Pulmonary artery endothelial cell (primary cell): ENCODE measurements around the gene NPC1. TPM values are rescaled to one million over a fixed set of nuclear protein-coding genes. Genes with fewer than 3 reads are reported as not detected.
"Not testable (repeated sequence)": the region's sequence is repeated elsewhere in the genome, so short reads cannot be mapped to it uniquely, and the experiment has no call there.

Experiments used
- DNase-seq: peaks from one replicate; pipeline ENCODE4 v3.0.0-alpha.2; 2011; ENCODE audit warnings: low read depth, low spot score
- total RNA-seq: library from RNA; depleted of rRNA; stranded (reverse); fragments of >200 nt; gene quantifications from 2 replicates; pipeline ENCODE4 v1.2.3, GENCODE V29; 2014

NPC1 gene
- total RNA-seq, 1 donor from 2014 or later: 26.5 TPM

DNA sequence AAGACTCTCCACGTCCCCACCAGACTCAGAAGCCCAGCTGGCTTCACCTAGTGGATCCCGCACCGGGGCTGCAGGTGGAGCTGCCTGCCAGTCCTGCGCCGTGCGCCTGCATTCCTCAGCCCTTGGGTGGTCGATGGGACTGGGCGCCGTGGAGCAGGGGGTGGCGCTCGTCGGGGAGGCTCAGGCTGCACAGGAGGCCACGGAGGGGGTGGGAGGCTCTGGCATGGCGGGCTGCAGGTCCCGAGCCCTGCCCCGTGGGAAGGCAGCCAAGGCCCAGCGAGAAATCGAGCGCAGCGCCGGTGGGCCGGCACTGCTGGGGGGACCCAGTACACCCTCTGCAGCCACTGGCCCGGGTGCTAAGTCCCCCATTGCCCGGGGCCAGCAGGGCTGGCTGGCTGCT is 8.8 kb downstream of the NPC1 start:
- not testable (repeated sequence) for DNase-seq

DNA sequence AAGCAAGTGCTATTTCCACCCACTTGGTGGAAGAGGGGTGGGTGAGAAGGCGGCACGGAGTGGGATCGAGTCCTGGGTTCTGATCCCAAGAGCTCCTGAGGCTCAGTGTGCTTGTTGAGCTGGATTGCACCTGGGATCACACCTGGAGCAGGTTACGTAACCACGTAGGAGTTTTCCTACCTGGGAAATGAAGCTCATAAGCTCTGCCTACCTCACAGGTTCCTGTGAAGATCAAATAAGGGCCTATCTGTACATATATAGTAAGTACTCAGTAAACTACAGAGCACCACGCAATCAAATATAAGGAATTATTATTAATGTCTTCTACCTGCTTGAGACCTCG is 11.0 kb downstream of the NPC1 start:
- no peak for DNase-seq

DNA sequence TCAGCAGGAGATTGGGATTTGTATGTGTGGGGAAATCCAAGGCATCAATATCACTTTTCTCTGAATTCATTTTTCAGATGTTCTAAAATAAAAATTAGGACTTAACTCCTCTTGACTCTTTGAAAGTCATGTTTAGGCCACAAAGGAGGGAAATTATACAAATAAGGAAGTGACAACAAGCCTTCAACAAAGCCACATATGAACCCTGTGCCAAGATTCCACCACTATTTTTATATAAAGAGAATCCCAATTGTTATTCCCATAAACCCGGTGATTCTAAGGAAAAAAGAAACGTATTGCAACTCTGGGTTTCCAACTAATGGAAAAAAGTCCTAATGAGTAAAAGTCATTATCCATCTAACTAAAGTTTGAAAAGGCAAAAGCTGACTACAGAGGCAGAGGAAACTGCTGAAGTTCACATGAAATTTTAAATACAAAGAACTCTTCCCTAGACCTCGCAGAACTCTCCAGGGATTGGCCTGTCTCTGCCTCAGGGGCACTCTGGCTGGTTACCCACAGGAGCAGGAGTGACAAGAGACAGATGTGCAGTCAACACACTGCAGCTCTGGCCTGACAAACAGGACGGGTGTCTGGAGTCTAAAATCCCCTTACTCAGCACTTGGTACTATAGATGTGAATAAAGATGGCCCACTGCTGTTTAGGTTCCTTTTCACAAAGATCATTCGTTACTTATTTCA is 11.5 kb downstream of the NPC1 start:
- DNase-seq: no peak

DNA sequence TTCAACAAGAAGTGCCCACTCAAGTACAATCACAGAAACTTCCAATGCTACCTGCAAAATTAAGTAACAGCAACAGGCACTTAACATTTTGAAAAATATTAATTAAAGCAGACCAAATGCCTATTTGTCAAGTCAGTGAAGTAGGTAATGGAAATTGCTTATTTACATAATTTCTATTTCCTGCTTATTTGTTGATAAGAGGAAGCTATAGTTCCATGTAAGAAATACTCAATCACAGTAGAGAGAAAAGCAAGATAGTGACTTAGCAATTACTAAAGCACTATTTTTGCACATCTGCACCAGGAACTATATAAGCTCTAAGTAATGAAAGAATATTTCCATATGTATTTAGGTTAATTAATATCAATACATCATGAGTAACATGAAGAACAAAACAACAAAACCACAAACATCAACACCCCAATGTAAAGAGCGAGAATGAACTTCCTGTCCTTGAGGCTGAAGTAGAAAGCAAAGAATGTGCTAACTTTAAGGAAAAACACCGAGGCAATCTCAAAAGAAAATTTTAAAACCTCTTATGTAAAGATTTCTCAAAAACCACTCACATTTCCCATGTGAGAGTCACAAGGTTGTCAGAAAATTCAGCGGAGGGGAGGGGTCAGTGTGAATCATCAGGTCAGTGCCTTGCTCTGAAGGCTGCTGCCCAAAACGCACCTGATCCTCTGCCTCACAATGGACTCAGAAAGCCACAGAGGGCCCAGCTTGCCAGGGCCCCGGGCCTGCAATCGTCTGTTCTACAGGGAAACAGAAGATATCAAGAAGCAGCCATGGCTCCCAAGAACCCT is 12.5 kb downstream of the NPC1 start:
- no peak for DNase-seq

DNA sequence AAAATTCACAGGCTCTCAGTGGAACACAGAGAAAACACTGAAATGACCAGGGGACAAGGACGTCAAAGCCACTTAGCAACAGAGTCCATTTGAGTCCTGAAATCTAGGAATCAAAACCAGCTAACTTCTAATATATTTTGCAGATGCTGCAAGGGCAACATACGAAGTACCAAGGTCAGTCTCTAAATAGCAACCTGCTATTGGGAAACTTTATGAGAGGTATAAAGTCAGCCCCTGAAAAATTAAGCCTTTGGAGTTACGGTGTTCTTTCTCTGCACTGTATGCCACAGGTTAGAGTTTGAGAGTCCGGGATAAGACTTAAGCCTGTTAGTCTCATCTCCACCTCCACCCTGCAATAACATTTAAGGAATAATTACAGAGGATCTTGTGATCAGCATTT is 13.3 kb downstream of the NPC1 start:
- no peak for DNase-seq

DNA sequence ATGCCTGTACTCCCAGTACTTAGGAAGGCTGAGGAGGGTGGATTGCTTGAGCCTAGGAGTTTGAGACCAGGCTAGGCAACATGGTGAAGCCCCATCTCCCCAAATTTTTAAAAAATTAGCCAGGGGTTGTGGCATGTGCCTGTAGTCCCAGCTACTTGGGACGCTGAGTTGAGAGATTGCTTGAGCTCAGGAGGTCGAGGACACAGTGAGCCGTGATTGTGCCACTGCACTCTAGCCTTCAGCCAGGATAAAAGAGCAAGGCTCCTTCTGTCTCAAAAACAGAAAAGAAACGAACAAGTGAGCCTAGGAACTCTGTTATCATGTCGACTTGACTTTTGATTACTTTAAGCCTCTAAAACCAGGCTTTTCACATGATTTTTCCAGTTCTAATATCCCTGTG is 13.7 kb downstream of the NPC1 start:
- DNase-seq: no peak

DNA sequence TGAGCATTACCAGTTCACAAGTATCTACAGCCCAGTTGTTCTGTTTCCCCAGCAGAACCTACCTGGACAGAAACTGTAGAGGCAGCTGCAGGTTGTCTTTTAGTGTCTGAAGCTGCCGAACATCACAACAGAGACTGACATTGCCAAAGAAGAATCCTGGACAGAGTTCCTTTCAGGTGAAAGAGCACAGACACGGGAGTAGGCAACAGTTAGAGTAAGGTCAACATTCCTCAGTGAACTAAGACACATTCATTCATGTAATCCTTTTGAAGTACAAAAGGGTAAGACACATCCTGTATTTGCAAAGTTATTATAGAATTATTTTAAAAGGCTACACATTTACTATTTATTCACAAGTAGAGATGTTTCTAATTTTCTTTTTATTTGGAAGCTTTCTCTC is 14.3 kb downstream of the NPC1 start:
- no peak for DNase-seq

DNA sequence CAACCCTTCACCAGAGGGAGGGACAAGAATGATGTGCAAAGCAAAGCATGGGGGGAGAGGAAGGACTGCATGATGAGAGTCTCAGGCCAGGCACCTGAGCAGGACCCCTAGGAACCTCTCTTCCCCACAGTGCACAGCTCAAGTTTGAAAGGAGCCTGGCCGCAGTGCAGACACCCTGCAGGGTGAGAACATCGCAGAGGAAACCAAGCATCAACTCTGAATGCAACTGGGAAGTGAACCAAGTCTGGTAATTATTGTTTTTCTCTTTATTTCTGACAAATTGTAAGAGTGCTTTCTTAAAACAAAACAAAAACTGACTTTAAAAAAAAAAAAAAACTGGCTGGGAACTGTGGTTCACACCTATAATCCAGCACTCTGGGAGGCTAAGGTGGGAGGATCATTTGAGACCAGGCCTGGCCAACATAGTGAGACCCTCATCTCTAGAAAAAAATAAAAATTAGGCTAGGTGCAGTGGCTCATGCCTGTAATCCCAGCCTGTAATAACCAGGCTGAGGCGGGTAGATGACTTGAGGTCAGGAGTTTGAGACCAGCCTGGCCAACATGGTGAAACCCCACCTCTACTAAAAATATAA is 15.3 kb downstream of the NPC1 start:
- no peak for DNase-seq

DNA sequence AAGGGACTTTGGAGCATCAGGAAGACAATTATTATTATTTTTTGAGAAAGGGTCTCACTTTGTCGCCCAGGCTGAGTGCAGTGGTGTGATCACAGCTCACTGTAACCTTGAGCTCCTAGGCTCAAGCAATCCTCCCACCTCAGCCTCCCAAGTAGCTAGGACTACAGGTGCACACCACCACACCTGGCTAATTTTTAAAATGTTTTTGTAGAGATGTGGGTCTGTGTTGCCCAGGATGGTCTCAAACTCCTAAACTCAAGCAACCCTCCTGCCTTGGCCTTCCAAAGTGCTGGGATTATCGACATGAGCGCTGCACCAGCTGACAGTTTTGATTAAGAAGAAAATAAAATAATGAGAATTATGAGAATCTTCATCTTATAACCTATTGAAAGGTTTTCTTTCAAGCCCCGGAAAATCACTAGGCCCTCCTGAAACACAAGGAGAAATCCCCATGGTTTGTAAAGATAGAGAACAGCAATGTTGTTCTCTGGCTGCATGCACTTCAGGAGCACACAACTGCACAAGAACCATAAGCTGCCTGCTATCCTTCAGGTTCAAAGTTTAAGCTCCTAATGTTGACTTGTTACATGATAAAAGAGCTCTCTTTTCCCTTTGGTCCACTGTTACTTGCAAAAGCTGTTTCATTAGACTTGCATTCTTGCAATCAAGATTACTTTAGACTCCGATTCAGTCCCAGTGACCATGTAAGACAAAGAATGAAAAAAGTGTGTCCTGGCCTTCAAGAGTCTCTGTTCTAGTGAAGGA is 16.8 kb downstream of the NPC1 start:
- no peak for DNase-seq

DNA sequence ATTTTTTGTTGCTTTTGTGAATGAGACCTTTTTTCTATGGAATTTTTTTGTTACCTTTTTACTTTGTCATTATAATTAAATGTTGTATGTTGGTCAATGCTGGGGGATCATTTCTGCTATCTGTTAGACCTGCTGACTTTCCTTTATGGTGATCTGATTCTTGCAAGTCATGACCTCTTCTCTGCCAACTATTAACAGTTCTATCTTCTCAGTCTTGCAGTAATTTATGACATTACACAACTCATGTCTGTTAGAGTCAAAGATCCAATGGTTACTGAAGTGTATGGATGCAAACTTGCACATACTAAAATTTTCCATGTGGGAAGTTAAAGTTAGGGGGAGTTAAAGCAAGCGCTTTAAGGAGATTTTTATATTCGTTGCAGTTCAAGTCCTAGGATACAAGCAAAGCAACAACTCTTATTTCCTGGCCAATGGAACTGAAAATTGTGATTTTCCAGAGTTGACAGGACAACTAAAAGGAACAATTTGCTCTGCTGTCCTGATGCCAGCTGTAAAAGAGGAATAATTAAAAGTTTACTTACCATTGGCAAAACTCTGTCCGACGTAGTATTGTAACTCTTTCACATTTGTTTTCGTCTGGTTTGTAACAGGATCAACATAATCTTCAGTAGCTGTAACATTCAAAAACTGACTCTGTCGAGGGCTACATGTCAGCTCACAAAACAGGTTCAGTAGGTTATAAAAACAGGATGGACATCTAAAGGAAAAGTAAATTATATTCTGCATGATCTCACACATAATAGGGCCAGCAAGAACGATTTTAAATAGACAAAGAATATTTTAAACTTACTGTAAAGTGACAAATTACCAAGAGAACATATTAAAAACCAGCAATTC is 17.8 kb downstream of the NPC1 start:
- DNase-seq: no peak

DNA sequence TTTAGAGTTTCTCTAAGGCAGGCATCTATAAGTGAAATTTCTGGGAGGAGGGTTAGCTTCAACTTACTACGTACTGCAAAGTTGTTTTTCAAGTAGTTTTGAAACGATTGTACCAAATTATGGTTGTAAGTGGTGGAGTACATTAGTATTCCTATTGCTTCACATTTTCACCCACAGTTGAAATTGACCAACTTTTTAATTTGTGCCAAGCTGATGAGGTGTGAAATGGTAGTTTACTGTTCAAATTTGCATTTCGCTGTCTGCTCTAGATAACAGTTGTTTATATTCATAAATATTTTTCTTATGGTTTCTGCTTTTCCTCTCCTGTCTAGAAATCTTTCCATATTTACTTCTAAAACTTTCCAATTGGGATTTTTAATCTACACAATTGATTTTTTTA is 18.6 kb downstream of the NPC1 start:
- no peak for DNase-seq

DNA sequence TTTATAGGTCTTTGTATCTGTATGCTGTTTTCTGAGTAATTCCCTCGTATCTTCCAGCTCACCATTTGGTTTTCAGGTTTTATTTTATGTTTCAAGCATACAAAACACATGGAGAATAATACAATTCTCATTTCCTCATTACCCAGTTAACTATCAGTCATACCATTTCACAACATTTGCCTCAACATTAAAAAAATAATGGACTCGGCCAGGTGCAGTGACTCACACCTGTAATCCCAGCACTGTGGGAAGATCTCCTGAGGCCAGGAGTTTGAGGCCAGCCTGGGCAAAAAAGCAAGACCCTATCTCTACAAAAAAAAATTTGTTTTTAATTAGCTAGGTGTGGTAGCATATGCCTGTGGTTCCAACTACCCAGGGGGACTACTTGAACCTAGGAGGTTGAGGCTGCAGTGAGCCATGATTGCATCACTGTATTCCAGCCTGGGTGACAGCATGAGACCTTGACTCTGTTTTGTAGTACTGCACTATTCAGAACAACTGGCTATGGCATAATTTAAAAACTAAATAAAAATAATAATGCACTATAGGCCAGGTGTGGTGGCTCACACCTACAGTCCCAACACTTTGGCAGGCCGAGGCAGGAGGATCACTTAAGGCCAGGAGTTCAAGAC is 20.3 kb downstream of the NPC1 start:
- no peak for DNase-seq

DNA sequence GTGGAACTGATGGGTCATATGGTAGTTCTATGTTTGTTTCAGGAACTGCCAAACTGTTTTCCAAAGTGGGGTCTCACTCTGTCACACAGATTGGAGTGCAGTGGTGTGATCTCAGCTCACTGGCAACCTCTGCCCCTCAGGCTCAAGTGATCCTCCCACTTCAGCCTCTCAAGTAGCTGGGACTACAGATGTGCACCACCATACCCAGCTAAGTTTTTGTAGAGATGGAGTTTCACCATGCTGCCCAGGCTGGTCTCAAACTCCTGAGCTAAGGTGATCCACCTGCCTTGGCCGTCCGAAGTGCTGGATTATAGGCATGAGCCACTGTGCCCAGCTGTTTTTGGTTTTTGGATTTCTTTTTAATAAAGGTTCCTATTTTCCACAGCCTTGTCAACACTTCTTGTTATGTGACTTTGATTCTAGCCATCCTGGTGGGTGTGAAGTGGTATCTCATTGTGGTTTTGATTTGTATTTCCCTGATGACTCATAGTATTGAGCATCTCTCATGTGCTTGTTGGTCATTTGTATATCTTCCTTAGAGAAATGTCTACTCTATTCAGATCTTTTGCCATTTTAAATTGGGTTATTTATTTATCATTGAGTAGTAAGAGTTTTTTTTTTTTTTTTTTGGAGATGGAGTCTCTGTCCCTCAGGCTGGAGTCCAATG is 22.8 kb downstream of the NPC1 start:
- DNase-seq: no peak

DNA sequence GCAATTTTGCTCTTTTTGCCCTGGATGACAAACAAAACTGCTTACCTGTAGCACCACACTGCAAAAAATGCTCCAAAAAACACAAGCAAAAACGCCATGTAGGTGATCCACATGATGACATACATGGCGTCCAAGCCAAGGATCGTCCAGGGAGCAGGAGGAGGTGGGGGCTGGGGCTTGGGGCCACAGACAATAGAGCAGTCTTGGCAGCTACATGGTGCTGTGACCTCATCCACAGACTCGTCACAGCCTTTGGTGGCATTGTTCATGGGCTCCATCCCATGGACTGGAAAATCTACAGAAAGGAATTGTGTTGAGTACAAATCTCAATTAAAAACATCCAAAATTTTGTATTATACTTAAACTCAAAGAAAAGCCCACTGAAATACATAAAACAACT is 26.1 kb downstream of the NPC1 start:
- DNase-seq: no peak

DNA sequence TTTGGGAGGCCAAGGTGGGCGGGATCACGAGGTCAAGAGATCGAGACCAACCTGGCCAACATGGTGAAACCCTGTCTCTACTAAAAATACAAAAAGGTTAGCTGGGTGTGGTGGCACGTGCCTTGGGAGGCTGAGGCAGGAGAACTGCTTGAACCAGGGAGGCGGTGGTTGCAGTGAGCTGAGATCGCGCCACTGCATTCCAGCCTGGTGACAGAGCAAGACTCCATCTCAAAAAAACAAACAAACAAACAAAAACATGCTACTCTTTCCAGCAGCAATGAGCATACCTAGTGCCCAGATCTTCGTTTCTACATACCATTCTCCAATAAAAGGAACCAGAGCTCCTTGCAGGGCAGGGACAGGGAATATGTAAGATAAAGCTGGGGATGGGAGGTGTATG is 28.8 kb downstream of the NPC1 start:
- not testable (repeated sequence) for DNase-seq

DNA sequence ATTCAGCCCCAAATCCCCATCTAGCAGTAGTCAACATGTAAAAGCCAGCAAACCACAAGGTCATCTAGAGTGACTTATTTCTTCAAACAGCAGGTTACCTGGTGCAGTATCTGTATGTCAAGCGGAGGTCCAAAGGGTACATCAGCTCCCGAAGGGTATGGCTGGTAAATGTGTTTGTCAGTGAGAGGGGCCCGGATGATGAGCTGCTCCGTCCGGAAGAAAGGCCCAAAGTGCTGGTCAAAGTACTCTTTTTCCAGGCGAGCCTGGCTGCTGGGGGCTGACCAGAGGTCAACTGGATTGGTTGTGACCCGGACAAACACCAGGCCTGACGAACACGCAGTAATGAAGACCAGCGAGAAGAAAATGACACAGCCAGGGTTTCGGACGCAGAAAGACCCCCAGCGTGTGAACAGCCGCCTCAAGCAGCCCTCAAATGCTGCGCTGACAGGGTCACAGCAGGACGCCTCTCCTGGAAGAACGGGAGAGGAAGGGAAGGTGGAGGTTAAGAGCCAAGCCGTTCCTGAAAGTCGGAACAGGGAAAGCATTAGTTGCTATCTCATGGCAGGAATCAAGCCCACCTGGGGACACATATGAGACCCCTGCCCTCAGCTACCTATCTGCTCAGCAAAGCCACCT is 30.0 kb downstream of the NPC1 start:
- no peak for DNase-seq

DNA sequence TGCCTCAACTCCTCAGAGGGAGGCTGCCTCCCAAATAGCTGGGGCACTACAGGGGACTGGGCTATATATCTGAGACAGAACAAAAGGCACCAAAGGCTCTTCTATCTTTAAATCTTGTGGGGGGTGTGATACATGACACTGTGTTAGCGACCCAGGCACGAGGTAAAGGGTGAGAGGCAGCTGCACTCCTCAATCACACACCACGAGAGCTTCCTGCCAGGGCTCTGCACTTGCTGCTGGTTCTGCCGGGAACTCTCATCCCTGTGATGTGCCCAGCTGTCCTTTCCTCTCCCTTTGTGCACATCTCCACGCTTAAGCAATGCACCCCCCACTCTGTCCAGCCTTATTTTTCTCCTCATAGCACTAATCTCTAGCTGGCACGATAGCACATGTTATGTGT is 32.4 kb downstream of the NPC1 start:
- DNase-seq: no peak

DNA sequence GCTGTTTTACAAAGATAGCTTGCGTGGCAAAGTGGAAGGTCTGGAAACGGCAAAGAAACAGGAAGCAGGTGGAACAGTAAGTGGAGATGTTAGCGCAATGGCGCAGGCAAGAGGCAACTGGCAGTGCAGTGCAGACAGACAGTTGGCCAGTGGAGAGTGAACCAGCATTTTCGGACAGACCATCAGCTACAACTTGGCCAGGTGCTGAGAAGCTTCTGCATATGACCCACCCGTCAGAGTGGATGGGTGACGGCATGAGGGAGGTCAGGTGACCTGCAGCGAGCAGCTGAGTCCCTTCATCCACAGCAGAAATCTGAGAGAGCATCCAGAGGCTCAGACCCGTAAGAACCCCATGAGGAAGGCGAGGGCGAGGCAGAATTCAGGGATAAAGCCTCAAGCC is 33.8 kb downstream of the NPC1 start:
- DNase-seq: no peak

DNA sequence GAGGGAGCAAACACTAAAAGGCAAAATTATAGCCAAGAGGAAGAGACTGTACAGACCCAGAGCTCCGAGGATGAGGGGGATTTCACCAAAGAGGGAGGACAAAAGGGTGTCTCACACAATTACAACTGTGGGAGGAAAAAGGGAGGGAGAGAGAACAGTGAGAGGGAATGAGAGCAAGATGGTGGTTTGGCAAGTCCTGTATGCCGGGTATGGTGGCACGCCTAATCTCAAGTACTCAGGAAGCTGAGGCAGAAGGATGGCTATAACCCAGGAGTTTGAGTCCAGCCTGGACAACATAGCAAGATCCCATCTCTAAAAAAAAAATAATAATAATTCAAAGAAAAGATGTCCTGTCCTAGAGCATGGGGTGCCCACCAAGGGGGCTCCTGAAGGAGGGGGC is 34.3 kb downstream of the NPC1 start:
- DNase-seq: no peak

DNA sequence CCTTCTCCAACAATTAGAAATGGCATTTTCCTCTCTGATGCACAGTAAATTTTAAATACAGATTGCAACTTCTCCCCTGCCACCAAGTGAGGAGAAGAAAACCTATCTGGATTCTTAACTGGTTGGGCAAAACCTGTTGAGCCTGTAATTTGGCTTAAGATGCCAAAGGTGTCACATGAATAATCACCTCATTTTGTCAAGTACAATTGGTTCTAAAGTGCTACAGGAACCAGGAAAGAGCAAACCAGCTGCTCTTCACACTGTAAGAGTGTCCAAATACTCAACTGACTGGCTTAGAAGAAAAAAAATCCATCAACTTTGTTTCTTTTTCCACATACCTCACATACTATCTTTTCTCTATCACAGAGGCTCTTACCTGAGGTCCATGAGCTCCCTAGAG is 35.4 kb downstream of the NPC1 start:
- no peak for DNase-seq
